EH (cell line): ENCODE data around the gene DHCR24.
"Not testable (repeated sequence)": the region's sequence is repeated elsewhere in the genome, so short reads cannot be mapped to it uniquely, and the experiment has no call there.

Experiments used
- DNase-seq: peaks from one replicate; pipeline ENCODE4 v3.0.0-alpha.2; 2015; ENCODE audit warnings: low read depth

DHCR24 gene, protein sequence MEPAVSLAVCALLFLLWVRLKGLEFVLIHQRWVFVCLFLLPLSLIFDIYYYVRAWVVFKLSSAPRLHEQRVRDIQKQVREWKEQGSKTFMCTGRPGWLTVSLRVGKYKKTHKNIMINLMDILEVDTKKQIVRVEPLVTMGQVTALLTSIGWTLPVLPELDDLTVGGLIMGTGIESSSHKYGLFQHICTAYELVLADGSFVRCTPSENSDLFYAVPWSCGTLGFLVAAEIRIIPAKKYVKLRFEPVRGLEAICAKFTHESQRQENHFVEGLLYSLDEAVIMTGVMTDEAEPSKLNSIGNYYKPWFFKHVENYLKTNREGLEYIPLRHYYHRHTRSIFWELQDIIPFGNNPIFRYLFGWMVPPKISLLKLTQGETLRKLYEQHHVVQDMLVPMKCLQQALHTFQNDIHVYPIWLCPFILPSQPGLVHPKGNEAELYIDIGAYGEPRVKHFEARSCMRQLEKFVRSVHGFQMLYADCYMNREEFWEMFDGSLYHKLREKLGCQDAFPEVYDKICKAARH

DNA sequence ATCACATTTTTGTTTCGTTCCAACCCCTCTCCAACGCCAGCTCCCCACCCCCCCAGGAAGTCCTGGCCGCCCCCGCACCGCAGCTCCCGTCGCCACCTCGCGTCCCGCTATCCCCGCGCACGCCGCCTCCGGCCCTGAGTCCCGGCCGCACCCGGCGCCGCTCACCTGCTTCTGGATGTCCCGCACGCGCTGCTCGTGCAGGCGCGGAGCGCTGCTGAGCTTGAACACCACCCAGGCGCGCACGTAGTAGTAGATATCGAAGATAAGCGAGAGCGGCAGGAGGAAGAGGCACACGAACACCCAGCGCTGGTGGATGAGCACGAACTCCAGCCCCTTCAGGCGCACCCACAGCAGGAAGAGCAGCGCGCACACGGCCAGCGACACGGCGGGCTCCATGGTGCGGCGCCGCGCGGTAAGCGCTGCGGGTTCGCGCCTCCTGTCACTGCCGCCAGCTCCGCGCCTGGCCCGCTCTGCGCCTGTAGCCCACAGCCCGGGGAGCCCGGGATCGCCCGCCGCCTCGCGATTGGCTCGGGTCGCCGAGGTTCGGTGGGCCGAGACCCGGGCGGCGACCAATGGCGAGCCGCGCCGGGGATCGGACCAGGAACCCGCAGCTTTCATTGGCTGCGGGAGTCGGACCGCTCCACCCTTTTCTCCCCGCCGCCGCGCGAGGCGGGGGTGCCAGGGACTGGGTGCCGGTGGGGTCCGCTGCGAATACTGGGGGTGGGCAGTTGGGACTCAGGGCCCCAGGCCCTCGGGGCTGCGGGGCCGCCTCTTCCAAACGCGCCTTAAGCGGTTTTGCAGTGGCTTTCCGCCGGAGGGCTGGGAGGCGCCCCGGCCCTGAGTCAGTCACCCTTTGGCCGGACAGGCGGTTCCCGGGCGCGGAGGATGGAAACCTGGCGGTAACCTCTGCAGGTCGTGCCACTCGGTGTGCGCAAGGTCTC, at the start of gene DHCR24:
Gene DHCR24, minus strand, starts transcription at position 472 of the 941 bp plus-strand sequence. Its CDS starts 76 bp downstream, at position 396.
- peak; percentile 88 for DNase-seq

DNA sequence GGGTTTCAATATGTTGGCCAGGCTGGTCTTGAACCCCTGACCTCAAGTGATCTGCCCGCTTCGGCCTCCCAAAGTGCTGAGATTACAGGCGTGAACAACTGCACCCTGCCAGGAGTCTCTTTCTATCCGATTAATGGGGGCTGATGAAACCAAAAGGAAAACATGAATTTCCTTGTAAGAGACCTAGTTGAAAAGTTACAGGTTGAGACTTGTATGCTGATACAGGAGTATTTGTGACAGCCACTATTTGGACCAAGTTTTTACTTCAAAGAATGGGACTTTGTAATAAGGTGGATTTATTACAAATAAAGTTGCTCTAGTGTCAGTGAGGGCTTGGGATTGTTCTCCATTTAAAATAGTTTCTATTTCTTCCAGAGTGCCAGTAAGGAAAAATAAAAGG, 49.8 kb upstream of the DHCR24 start:
- no peak for DNase-seq

DNA sequence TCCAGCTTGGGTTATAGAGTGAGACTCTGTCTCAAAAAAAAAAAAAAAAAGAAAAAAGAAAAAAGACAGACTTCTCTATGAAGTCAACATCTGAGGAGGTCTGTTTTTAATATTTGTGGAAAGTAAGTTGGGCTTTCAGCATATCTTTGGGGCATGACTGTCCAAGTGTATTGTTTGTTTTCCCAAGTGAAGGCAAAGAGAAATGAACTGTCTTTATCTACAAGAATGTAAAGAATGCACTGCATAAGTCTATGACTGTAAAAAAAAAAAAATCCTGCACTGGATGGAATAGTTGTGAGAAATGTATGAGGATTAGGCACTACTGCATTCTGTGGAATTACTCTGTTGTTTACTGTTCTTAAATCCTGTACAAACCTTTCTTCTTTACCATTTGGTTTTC, 47.9 kb upstream of the DHCR24 start:
- peak; percentile 98 for DNase-seq

DNA sequence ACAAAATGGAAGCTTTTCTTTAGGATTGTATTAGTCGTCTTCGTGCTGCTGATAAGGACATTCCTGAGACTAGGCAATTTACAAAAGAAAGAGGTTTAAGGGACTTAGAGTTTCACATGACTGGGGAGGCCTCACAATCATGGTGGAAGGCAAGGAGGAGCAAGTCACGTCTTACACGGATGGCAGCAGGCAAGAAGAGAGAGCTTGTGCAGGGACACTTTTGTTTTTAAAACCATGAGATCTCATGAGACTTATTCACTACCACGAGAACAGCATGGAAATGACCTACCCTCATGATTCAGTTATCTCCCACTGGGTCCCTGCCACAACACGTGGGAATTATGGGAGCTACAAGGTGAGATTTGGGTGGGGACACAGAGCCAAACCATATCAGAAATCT, 47.1 kb upstream of the DHCR24 start:
- not testable (repeated sequence) for DNase-seq

DNA sequence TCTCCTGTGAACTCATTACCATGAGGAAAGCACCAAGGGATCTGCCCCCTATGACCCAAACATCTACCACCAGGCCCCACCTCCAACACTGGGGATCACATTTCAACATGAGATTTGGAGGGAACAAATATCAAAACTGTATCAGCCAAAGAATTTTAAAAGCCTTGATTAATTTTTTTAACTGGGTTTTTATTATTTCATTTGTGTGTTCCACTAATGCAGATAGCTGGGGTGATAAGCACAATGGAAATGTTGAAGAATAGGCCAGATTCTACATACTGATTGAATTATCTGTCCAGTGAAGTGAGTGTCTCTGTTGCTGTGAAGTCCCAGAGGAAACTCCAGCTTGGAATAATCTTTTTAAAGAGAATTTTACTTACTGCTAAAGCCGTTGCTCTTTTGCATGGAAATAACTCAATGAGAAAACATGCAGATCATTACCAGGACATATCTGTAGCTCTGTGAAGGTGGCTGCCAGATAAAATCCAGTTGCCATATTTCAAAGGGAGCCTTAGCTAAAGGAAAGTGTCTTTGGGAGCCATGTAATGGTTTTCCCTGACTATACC, 44.4 kb upstream of the DHCR24 start:
- DNase-seq = no peak

DNA sequence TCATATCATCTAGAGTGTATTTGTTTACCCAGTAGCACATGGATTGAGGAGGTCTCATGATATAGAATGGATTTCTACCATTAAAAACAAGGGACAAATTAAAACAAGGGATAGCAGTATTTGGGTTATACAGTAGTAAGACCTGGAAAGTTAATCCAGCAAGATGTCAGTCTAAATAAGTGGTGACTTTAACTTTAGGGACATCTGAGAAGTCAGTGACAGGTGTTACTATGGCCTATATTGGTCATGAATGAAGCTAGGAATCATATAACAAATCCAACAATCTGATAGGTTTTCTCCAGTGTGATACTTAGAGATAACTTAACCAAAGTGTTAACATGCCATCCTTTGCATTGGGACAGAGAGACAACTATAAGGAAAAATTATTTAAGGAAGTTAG, 42.7 kb upstream of the DHCR24 start:
- DNase-seq = no peak

DNA sequence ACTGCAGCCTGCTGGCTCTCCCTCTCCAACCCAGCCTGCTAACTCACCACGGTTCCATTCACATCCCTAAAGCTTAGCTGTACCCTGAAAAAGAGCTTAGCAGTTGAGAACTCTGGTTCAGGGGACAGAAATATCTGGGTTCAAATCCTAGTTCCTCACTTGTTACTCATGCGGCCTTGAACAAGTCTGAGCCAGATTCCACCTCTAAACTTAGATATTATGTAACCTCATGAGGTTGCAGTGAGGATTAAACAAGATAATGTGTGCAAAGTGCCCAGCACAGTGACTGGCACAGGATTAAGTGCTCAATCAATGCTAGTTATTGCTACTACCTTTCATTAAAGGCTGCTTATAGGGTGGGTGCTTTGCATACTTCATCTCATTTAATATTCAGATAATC, 41.3 kb upstream of the DHCR24 start:
- DNase-seq = no peak

DNA sequence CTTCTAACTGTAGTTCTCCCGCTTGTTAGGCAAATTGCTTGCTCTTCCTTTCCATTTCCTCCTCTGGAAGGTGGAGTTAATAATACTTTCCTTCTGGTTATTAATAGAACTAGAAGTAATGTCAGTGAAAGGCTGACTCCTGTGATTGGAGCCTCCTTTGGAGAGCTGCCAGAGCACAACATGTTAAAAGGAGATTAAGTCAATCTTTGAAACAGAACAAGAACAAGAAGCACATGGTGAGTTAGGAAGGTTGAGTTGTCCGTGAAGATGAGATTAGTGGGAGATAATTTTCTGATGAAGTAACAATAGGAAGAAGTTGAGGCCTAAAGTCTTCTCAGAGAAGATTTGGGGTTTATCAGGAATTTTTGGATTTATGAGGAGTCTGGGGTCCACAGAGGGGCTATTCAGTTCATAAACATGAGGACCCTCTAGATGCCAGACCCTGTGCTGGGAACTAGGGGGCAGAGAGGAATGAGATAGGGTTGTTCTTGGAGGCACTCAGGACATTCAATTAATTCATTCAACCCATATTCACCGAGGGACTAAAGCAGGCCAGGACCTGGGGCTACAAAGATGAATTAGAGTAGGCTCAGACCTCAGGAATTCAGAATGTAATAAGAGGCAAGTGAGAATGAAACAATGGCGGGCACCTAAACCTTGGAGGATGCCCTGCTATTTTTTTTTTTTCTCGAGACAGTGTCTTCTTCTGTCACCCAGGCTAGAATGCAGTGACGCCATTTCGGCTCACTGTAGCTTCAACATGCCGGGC, 40.7 kb upstream of the DHCR24 start:
- peak; percentile 80 for DNase-seq

DNA sequence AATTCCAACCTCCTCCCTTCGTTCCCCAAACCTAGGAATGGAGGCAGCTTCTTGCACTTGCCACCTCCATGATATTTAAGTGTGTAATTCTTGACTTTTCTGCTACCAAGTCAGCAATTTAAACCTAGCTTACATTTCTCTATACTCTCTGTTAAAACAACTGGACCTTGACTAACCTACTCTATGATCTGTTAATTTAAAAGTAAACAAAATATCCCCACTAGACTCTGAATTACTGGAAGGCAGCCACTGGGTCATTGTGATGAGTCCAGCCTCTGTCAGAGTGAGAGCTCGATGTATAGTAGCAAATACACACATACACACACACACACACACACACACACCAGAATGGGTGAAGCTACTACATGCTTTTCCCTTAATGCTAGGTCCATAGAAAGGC, 40.0 kb upstream of the DHCR24 start:
- DNase-seq = peak; percentile 41

DNA sequence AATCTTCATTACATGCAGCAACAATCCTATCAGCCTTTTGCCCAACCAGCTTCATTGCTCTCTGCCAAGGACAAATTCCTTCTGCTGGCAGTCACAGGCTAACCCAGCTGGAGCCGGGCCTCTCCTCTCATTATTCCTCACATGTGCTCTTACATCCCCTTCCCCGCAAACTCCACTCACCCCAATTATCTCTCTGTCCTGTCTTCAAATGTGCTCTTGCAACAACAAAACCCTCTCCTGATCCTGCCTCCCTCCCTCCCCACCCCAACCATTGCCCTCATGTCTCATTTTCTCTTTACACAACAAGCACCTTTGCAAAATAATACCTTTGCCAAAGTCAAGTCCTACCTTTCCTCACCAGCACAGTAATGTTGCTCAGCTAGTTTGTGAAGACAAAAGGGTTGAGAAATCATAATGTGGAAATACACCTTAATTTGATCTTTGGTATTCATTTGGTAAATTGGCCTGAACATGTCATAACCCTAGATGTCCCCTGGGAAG, 36.0 kb upstream of the DHCR24 start:
- peak; percentile 23 for DNase-seq

DNA sequence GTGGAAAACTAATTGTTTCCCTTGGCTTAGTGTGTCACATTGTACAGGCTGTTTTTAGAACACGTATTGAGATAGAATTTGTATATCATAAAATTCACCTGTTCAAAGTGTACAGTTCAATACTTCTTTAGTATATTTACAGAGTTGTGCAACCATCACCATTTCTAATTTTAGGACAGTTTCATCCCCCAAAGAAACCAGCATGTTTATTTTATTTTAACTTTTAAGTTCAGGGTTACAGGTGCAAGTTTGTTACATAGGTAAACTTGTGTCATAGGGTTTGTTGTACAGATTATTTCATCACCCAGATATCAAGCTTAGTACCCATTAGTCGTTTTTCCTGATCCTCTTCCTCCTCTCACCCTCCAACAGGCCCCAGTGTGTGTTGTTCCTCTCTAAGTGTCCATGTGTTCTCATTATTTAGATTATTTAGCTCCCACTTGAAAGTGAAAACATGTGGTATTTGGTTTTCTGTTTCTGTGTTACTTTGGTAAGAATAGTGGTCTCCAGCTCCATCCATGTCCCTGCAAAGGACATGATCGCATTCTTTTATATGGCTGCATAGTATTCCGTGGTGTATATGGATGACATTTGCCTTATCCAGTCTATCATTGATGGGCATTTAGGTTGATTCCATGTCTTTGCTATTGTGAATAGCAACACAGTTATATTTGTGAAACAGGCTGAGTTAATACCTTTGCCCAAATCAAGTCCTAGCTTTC, 35.2 kb upstream of the DHCR24 start:
- no peak for DNase-seq

DNA sequence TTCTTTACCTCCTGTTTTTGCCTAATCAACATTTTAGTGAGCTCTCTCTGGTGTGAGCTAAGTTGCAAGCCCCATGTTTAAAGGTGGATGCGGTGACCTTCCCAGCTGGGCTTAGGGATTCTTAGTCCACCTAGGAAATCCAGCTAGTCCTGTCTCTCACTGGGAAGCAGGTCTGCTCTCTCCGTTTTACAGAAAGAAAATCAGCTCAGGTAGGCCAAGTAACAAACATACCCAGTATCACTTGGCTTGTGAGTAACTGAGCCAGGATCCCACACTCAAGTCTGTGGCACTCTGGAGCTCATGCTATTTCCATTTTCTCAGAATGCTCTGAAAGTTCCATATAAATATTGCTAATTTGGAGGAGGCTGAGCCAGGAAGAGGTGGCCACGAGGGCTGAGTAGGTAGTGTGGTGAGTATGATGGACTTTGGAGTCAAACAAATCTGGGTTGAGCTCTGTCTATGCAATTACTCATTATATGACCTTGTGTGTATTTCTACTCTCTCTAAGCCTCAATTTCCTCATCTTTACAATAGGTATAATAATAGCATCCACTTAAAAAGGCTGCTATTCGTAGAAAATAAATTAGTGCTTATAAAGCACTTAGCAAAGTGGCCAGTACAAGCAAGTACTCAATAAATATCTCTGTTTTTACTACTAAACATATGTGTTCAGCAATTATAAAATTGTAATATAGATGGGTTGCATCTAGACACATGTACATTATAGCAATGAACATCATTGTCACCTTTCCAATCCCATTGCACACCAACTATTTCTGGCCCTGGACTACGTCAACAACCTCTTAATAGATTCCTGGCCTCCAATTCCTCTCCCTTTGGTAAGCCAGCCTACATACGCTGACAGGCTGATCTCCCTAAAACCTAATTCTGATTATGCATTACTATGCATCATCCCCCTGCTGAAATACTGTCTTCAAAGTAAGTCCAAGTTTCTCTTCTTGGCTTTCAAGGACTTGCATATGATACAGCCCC, 32.7 kb upstream of the DHCR24 start:
- no peak for DNase-seq

DNA sequence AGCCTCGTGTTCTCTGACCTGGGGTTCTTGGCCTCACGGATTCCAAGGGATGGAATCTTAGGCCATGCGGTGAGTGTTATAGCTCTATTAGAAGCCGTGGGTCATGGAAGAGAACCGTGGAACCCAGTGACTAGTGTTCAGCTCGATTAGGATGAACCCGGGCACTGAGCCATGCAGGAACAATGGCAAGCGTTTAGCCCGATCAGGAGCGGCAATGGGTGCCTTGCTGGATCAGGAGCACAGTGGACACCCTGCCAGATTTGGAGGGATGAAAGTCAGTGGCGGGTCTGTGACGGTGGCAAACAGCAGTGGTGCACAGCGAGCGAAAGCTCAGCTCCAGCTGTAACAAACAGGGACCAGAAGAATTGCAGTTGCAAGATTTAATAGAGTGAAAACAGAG, 24.1 kb upstream of the DHCR24 start:
- not testable (repeated sequence) for DNase-seq

DNA sequence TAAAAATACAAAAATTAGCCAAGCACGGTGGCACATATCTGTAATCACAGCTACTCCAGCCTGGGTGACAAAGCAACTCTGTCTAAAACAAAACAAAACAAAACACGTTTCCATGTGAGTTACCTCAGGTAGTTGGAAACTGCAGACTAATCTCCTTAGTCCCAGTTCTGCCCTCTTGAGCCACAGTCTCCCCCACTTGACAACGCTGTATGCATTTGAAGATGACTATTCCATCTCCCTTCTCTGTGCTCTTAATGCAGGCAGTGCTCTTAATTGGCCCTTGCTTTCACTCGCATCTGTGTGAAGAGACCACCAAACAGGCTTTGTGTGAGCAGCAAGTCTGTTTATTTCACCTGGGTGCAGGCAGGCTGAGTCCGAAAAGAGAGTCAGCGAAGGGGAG, 19.6 kb upstream of the DHCR24 start:
- DNase-seq = no peak

DNA sequence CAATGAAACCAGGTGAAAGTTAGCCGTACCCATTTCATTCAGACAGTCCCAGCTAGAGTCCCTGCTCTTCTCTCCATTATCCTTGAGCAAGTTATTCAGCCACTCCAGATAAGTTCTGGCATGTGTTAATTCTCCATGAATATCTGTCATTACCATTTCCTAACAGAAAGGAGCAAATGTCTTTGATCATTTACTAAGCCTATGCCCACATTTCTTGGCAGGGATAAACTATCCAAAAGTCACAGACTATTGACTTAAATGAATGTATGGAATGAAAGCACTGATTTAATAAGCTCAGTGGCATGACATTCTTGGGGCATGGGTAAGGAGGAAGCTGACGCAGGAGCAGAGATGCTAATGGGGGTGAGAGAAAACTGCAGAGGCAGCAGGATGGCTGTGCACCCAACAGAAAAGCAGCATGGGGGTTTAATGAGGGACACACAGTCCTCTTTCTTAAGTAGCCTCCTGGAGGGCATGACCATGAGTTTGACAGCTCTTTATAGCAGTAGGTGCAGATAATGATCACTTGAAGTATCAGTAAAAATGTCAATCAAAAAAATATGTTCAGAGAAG, 17.6 kb upstream of the DHCR24 start:
- peak; percentile 96 for DNase-seq

DNA sequence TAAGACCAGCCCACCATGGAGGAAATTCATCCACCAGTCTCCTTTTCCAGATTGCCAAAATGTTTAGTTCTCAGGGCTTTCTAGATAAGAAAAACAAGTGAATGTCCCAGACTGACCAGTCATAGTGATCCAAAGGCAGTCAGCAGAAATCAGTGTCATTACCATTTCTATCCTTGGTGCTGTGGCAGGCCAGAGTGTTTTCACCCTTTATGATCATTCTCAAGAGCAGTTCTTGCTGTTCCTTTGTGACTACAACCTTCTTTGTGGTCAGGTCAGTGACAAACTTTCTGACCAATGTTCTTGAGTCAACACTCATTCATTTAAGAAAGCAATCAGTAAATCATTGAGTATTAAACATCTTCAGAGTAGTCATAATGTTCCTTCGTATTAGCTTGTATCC, 7.3 kb upstream of the DHCR24 start:
- no peak for DNase-seq

DNA sequence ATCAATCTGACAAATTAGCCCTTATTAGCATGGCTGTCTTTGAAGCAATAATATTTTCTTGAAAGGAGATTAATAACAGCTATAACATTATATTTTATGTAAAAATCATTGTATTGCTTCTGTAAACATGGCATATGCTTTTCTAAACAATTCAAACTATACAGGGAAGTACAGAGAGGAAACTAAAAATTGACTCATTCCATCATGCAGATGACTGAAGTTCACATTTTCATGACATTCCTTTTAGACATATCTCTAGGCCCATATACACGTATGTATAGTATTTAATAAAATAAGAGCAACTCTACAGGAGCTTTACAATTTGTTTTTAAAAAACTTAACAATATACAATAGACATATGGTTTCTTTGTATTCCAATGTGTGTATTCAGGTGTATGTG, 5.6 kb upstream of the DHCR24 start:
- DNase-seq = no peak

DNA sequence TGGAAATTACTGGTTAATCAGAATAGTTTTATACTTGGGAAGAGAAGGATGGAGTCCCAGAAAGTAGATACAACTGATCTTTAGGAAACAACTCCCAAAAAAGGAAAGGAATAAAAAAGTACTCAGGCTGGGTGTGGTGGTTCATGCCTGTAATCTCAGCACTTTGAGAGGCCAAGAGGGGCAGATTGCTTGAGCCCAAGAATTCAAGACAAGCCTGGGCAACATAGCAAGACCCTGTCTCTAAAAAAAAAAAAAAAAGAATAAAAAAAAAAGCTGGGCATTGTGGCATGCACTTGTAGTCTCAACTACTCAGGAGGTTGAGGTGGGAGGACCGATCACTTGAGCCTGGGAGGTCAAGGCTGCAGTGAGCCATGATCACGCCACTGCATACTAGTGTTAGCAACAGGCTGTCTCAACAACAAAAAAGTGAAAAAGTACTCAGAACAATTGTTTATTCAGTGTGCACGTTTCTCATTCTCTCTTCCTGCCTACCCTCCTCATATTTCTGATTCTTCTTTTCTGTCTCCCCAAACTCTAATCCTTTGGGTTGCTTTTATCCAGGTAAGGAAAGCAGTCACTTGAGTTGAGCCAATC, 2.2 kb upstream of the DHCR24 start:
- no peak for DNase-seq
